Endothelial cell of umbilical vein (primary cell): ENCODE measurements around the gene C17orf100. TPM values are rescaled to one million over a fixed set of nuclear protein-coding genes. Genes with fewer than 3 reads are reported as not detected.

Source experiments
- BruUV-seq: library from RNA; stranded (reverse); fragments of 400-500 nt; replicated peaks from 2 replicates; lab custom pipeline; 2021; lab: Mats Ljungman, UMichigan
- CTCF ChIA-PET: fragments of 300-600, 350-600 bp; sonication (Branson Sonifier 250); formaldehyde crosslinking; loops from one replicate; lab custom pipeline; 2021; ENCODE audit warnings: antibody characterized with exemption, inconsistent platforms; lab: Charles Lee
- POLR2A ChIA-PET: fragments of 300-600, 350-600 bp; sonication (Branson Sonifier 250); formaldehyde crosslinking; loops from one replicate; lab custom pipeline; 2021; ENCODE audit warnings: antibody characterized with exemption, inconsistent platforms; lab: Charles Lee
- DNase-seq: peaks from one replicate; pipeline ENCODE4 v3.0.0-alpha.2; 2011; ENCODE audit warnings: low read depth, low spot score
- FAIRE-seq: peaks from 2 replicates; lab custom pipeline; 2011; peaks lifted over from hg19 to GRCh38; lab: Jason Lieb, UNC
- H2AFZ ChIP-seq: 2 replicates; pipeline ENCODE4 v1.6.0; 2012; ENCODE audit warnings: low read depth, low read length, control low read depth, inconsistent platforms
- H3K27ac ChIP-seq: 2 replicates; pipeline ENCODE4 v1.5.1; 2011; ENCODE audit warnings: low read depth, mild to moderate bottlenecking, control low read depth, low read length, moderate library complexity; ENCODE audit not compliant: insufficient read depth
- H3K27me3 ChIP-seq, 2 experiments: 2 replicates each; pipeline versions ENCODE4 v1.6.0 to v1.6.1; 2011; ENCODE audit warnings: low read length in 2 of 2, mixed read lengths in 1 of 2; ENCODE audit not compliant: control insufficient read depth in 2 of 2, insufficient read depth in 2 of 2
- H3K36me3 ChIP-seq, 2 experiments: 2 replicates in 1 of 2; 3 replicates in 1 of 2; pipeline ENCODE4 v1.5.1; 2011; ENCODE audit warnings: low read length in 2 of 2, mild to moderate bottlenecking in 1 of 2, moderate library complexity in 1 of 2; ENCODE audit not compliant: control insufficient read depth in 2 of 2, insufficient read depth in 2 of 2; ENCODE audit errors: extremely low read depth in 1 of 2
- H3K4me1 ChIP-seq: 3 replicates; pipeline ENCODE4 v1.5.1; 2011; ENCODE audit warnings: mild to moderate bottlenecking, low read length; ENCODE audit not compliant: control insufficient read depth, insufficient read depth; ENCODE audit errors: extremely low read depth
- H3K4me2 ChIP-seq: 2 replicates; pipeline ENCODE4 v1.6.1; 2011; ENCODE audit warnings: low read length, control low read depth, mixed read lengths; ENCODE audit not compliant: insufficient read depth
- H3K4me3 ChIP-seq, 3 experiments: fragments of 200-600 bp in 1 of 3; sonication (generic), shearing (Covaris generic) in 1 of 3; replicated peaks in 1 of 3; 2 replicates each; pipeline ENCODE4 v1.5.1; 2011 to 2016; ENCODE audit warnings: control low read depth in 3 of 3, low read length in 3 of 3, mild to moderate bottlenecking in 2 of 3, inconsistent platforms in 1 of 3, low read depth in 1 of 3, moderate library complexity in 1 of 3; ENCODE audit not compliant: insufficient read depth in 1 of 3
- H3K79me2 ChIP-seq: 2 replicates; pipeline ENCODE4 v1.6.0; 2012; ENCODE audit warnings: low read length, inconsistent platforms; ENCODE audit not compliant: control insufficient read depth, insufficient read depth
- H3K9ac ChIP-seq: replicated peaks from 2 replicates; pipeline ENCODE3; 2011; ENCODE audit warnings: low read length, control low read depth; ENCODE audit not compliant: insufficient read depth; ENCODE audit errors: extremely low read depth
- H3K9me1 ChIP-seq: replicated peaks from 3 replicates; pipeline ENCODE4 v1.6.0; 2011; ENCODE audit warnings: mild to moderate bottlenecking, low read length; ENCODE audit not compliant: control insufficient read depth, insufficient read depth; ENCODE audit errors: extremely low read depth
- H3K9me3 ChIP-seq: replicated peaks from 2 replicates; pipeline ENCODE4 v1.5.1; 2012; ENCODE audit warnings: low read length, inconsistent platforms; ENCODE audit not compliant: control insufficient read depth, insufficient read depth
- H4K20me1 ChIP-seq: replicated peaks from 2 replicates; pipeline ENCODE3; 2011; ENCODE audit warnings: mild to moderate bottlenecking, low read length; ENCODE audit not compliant: control insufficient read depth, insufficient read depth; ENCODE audit errors: extremely low read depth
- EZH2 ChIP-seq: IDR thresholded peaks from 2 replicates; pipeline ENCODE4 v1.6.1; 2012; ENCODE audit warnings: borderline replicate concordance, low read depth, mild to moderate bottlenecking, moderate library complexity, low read length, inconsistent platforms; ENCODE audit not compliant: severe bottlenecking
- FOS ChIP-seq: IDR thresholded peaks from 2 replicates; pipeline ENCODE4 v1.6.1; 2011; ENCODE audit warnings: mild to moderate bottlenecking, low read length, moderate library complexity, borderline replicate concordance; ENCODE audit not compliant: insufficient read depth
- GATA2 ChIP-seq: IDR thresholded peaks from 2 replicates; pipeline ENCODE4 v1.7.0; 2011; ENCODE audit warnings: low read depth, mild to moderate bottlenecking, moderate library complexity, mixed read lengths, low read length; ENCODE audit not compliant: insufficient read length, insufficient read depth
- JUN ChIP-seq: IDR thresholded peaks from 2 replicates; pipeline ENCODE4 v1.6.1; 2011; ENCODE audit warnings: borderline replicate concordance, low read depth; ENCODE audit not compliant: insufficient read length, insufficient read depth
- MYC ChIP-seq: IDR thresholded peaks from one replicate; pipeline ENCODE4 v1.6.1; 2011; ENCODE audit warnings: mild to moderate bottlenecking, low read depth, low read length
- POLR2A ChIP-seq: IDR thresholded peaks from 2 replicates; pipeline ENCODE4 v1.6.1; 2012; ENCODE audit warnings: low read depth, mild to moderate bottlenecking, control low read depth, low read length
- POLR2AphosphoS5 ChIP-seq: IDR thresholded peaks from 2 replicates; pipeline ENCODE4 v1.6.1; 2012; ENCODE audit warnings: low read depth, mild to moderate bottlenecking, control low read depth, low read length, moderate library complexity; ENCODE audit not compliant: insufficient read depth
- dilution Hi-C: fragments of 300-500 bp; cut with MboI; formaldehyde crosslinking; loops from one replicate; pipeline ENCODE4 v1.15.0; 2019; ENCODE audit warnings: low sequenced_read_pairs; ENCODE audit not compliant: extremely low pct_ligation_motif_present
- intact Hi-C: fragments of 100-400 bp; cut with micrococcal nuclease; formaldehyde crosslinking; loops from one replicate; pipeline ENCODE4 v1.10.0; 2022
- polyA plus RNA-seq, 4 experiments: library from polyadenylated mRNA; depleted of rRNA in 3 of 4; stranded (reverse) in 3 of 4; unstranded in 1 of 4; fragments of >200 nt; gene quantifications; 2 replicates each; pipeline versions ENCODE4 v1.2.1 to v1.2.3, GENCODE V29; 2011 to 2012; ENCODE audit warnings: missing spikeins in 1 of 4
- total RNA-seq: library from RNA; stranded (reverse); gene quantifications from 2 replicates; pipeline ENCODE4 v1.2.3, GENCODE V29; 2021
- TF ChIP-seq, protein P1 (sequence below): IDR thresholded peaks from 2 replicates; pipeline ENCODE4 v1.6.1; 2011; ENCODE audit not compliant: insufficient read depth, insufficient read length
- TF ChIP-seq, protein P2 (sequence below), 2 donors: IDR thresholded peaks; 1 replicate in 1 of 2; 2 replicates in 1 of 2; pipeline ENCODE4 v1.5.1; 2011; ENCODE audit warnings: low read length in 2 of 2, mild to moderate bottlenecking in 2 of 2, moderate library complexity in 2 of 2, control low read depth in 1 of 2, inconsistent platforms in 1 of 2, low read depth in 1 of 2; ENCODE audit not compliant: insufficient read depth in 1 of 2; ENCODE audit errors: extremely low read depth in 1 of 2

The C17orf100 gene
- total and polyA plus RNA-seq, 2 donors (not counting 3 experiments of a cell fraction or from before 2014, with no cell fraction given), result 0.99 to 1.4 TPM

DNA sequence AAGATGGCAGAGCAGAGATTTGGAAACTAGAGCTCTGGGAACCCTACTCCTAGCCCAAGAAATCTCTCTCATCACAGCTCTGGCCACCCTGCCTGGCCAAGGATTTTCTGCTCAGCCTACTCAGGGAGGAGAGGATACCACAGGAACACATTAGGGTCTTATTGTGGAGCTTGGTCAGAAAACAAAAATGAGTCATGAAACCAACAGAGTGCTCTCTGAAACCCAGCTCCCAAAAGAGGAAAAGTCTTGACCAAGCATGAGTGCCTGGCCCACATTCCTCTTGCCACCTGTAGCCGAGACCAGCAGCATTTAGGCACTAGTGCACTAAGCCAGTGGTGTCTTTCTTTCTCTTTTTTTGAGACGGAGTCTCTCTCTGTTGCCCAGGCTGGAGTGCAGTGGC lies 43.5 kb downstream of the C17orf100 start:
- no peaks in the 10 kb centered on the region for H4K20me1 ChIP-seq
- POLR2A ChIA-PET, result no interaction called here
- no peak overlapping the region for H2AFZ ChIP-seq
- intact Hi-C loops, result no loop called here
- no peaks in the 10 kb centered on the region for H3K79me2 ChIP-seq
- DNase-seq, result no peak
- H3K9ac ChIP-seq, result no peak overlapping the region
- dilution Hi-C loops, result no loop called here
- no TSS peak for BruUV-seq
- H3K36me3 ChIP-seq, result no peaks in the 10 kb centered on the region
- no peak overlapping the region for H3K27ac ChIP-seq
- no peaks in the 10 kb centered on the region for H3K4me1 ChIP-seq
- no peak overlapping the region for H3K4me2 ChIP-seq
- TF ChIP-seq FOS, result no peak
- TF ChIP-seq, protein P1, sequence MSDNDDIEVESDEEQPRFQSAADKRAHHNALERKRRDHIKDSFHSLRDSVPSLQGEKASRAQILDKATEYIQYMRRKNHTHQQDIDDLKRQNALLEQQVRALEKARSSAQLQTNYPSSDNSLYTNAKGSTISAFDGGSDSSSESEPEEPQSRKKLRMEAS, result no peak
- no peak for TF ChIP-seq POLR2A
- TF ChIP-seq GATA2, result no peak
- TF ChIP-seq, protein P2, sequence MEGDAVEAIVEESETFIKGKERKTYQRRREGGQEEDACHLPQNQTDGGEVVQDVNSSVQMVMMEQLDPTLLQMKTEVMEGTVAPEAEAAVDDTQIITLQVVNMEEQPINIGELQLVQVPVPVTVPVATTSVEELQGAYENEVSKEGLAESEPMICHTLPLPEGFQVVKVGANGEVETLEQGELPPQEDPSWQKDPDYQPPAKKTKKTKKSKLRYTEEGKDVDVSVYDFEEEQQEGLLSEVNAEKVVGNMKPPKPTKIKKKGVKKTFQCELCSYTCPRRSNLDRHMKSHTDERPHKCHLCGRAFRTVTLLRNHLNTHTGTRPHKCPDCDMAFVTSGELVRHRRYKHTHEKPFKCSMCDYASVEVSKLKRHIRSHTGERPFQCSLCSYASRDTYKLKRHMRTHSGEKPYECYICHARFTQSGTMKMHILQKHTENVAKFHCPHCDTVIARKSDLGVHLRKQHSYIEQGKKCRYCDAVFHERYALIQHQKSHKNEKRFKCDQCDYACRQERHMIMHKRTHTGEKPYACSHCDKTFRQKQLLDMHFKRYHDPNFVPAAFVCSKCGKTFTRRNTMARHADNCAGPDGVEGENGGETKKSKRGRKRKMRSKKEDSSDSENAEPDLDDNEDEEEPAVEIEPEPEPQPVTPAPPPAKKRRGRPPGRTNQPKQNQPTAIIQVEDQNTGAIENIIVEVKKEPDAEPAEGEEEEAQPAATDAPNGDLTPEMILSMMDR (IDR thresholded peaks at IDR 0.05; ENCODE audit: extremely low read depth in 1 of 2, insufficient read depth in 1 of 2, low read depth in 1 of 2, low read length in 2 of 2), result no peak
- TF ChIP-seq EZH2, result no peak
- TF ChIP-seq POLR2AphosphoS5, result no peak
- no peak for TF ChIP-seq JUN
- no peak for TF ChIP-seq MYC
- peaks cover 0 to 6% of the 10 kb centered on the region in 2 experiments for H3K27me3 ChIP-seq
- CTCF ChIA-PET, result interaction anchor here (1.0 kb wide), 1 partner anchor 29 kb away, joined by 3 read pairs; no protein-coding TSS in a partner anchor
- no peak for FAIRE-seq
- no peaks in the 10 kb centered on the region for H3K9me1 ChIP-seq
- no peaks in the 10 kb centered on the region for H3K9me3 ChIP-seq
- H3K4me3 ChIP-seq, result no peak overlapping the region
